Measurements from ENCODE around the gene ADGRA1.

GRCh38 chr10:133126431-133127290, 38.9 kb downstream of the ADGRA1 start:
- TF ChIP-seq EZH2 (IDR thresholded peaks at IDR 0.05; ENCODE audit: insufficient read depth, poor library complexity, severe bottlenecking) (no peak), EZH2phosphoT487 (IDR thresholded peaks at IDR 0.05; ENCODE audit: insufficient read depth, low read depth) (no peak)
